GM19468 (cell line): Measurements from ENCODE around the gene EDAR.

ENCODE experiments used
- ATAC-seq: cut with Tn5 transposase; IDR thresholded peaks from one replicate; pipeline ENCODE4 v1.9.1; 2021; ENCODE audit warnings: mild to moderate bottlenecking, moderate library complexity, moderate number of reproducible peaks; ENCODE audit not compliant: unreplicated experiment; ENCODE audit errors: extremely low read depth

EDAR gene

DNA sequence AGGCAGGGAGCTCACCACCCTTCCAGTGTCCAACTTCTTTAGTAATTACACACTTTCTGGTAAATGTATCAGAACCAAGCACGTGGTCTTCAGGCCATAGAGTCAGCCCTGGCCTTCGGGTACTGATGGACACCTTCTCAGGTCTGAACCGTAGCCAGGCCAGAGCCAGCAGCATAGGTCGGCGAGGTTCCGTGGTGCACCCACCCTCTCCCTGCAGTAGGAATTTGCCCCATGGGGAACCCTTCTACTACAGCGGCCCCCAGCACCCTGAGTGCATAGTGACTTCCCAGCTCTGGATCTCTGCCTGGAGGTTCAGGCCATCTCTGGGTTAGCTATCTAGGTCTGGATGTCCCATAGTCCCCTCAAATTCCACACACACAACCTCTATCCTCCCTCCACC is 61.6 kb downstream of the EDAR start:
- ATAC-seq, result no peak

GRCh38 chr2:108926561-108927380 is 62.2 kb downstream of the EDAR start:
- no peak for ATAC-seq

DNA sequence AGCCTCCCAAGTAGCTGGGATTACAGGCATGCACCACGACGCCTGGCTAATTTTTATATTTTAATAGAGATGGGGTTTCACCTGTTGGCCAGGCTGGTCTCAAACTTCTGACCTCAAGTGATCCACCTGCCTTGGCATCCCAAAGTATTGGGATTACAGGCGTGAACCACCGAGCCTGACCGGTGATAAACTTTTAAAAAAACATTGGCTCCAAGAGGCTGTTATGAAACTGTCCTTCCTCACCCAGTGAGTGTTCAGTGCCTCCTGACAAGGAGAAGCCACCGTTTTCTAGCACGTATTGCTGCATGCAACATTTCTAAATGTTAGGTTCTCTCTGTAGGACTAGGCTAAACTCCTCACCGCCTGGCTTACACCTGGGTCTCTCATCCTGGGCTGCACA is 63.3 kb downstream of the EDAR start:
- ATAC-seq, result no peak

DNA sequence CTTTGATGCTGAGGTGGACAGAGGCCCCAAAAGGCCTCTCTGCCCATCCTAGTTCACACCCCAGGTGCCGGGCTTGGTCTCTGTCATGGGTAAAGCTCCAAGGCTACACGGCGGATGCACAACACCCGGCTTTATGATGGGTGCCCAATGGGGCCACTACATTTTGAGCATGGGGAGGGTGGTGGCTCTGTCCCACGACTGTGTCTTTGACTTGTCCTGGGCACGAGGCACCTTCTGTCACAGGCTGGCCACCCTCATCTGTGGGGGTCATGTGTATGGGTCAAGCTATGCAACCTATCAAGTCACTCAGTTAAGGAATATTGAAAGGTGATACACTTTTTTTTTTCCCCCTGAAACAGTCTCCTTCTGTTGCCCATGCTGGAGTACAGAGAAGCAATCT is 63.7 kb downstream of the EDAR start:
- no peak for ATAC-seq

DNA sequence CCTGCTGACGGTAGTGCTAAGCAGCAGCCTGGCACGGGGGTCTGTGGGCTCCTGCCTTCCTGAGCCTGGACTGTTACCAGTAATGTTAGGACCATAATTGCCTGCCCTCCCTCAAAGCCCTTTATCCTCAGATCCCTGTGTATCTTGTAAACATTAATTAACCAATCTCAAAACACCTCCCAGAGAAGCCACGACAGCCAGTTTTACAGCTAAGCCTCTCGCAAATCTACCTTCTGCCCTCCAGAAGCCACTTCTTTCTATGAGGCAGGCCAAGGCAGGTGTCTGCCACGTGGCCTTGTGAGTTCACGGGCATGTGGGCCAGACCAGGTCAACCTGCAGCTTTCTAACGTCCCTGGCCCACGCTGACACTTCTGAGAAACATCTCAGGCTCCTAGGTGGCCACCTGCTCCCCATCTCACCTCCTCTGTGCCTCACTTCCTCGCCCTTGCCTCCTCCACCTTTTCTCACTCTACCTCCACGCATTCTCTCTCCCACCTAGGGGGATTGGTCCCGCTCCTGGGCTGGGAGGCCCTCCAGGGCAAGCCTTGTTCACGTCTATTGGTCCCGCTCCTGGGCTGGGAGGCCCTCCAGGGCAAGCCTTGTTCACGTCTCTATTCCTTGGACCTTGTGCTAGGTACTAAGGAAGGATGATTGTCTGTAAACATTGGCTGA is 64.3 kb downstream of the EDAR start:
- ATAC-seq, result no peak

- no peak for ATAC-seq
Measured at GRCh38 chr2:108923736-108924579, 65.1 kb downstream of the EDAR start.

GRCh38 chr2:108923019-108923700 is 65.9 kb downstream of the EDAR start:
- no peak for ATAC-seq

DNA sequence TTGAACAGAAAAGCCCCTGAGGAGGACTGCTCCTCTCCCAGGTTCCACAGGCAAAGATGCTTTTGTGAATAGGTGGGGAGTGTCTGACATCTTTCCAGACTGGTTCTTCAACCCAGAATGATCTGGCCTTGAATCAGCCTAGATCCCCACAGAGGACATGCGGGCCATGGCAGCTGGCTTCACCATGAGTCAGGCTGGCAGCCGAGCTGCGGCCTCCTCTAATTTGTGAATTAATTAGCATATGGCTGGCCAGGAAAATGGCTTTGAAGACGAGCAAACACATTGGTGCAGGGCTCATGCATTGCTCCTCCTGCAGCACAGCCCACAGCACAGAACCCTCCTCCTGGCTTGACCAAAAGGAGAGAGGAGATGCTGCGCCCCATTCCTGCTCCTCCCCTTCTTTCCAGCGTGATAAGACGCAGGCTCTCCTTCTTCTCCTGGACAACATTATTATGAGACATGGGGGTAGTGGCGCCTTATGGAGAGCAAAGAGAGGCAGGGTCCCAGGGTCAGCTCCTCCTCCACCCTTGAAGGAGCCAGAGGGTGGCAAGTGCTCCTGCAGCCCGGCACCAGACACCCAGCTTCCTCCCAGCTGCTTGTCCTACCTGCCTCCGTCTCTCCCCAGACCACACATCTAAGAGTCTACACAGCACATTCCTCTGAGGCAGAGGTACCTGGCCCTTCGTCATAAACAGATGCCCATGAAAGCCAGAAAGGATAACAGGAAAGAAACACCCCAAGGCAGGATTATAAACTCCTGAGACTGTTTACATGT is 66.7 kb downstream of the EDAR start:
- no peak for ATAC-seq

GRCh38 chr2:108921096-108922030 is 67.7 kb downstream of the EDAR start:
- ATAC-seq, result no peak

DNA sequence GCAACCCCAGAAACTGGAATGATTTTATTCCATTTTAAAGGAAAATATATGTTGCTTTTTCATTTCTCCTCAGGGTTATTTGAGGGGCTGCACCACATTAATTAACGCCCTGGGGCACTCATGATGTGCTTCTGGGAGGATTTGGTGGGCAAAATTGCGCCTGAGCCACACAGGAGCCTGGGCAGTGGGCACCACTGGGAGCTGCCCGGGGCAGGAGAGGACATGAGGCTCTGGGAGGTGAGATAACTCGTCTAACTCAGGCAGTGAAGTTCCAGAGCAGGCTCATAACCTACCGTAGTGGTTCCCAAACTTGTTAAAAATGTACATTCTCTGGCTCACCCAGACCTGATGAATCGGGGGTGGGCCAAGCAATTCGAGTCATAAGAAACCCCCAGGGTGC is 68.3 kb downstream of the EDAR start:
- ATAC-seq, result no peak

- no peak for ATAC-seq
Measured at GRCh38 chr2:108919571-108920373, 69.2 kb downstream of the EDAR start.

DNA sequence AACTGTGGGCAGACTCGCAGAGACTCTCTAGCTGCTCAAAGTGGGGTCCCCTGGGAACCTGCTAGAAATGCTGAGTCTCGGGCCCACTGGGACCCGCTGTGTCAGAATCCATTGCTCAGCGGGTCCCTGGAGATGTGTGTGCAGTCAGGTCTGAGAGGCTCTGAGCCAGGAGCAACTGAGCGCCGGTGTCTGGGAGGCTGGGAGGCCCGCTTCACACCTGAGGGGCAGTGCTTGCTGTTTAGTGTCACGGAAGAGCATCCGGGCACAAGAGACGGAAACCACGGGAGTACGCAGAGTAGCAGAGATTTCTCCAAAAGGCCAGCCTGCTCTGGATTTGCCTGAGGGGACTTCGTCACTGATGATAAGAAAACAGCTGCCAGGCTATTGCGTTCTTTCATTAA is 70.1 kb downstream of the EDAR start:
- no peak for ATAC-seq

DNA sequence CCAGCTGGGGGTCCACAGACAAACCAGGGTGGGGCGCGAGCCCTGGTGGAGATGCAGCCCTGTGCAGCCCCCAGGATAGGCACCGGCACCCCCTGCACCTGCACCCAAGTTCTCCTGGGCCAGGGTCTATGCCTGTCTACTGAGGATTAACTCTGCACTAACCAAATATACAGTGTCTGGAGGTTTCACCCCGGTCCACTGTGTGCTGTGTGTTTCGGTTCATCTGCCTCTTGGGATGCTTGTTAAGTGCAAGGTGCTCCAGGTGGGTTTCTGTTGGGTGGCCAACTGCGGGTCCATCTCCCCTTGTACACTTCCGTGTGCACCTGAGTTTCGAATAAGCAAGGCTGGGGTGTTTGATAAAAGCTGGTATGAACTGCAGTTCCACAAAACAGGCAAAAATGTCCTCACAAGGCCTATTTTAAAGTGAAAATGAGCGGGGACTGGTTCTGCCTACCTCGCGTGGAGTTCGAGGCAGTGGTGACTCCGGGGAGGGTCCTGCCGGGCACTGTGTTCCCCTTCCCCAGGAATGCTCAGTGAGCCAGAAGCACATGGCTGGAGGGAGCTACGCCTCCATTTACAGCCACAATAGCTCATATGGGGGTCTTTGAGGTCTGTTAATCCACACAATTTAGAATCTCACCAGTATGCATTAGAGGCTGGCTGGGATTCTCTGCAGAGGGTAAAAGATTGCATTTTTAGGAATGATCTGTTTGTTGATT is 70.7 kb downstream of the EDAR start:
- ATAC-seq, result no peak

- no peak for ATAC-seq
Measured at GRCh38 chr2:108917526-108917925, 71.5 kb downstream of the EDAR start.

GRCh38 chr2:108916796-108917421 is 72.1 kb downstream of the EDAR start:
- ATAC-seq, result no peak

DNA sequence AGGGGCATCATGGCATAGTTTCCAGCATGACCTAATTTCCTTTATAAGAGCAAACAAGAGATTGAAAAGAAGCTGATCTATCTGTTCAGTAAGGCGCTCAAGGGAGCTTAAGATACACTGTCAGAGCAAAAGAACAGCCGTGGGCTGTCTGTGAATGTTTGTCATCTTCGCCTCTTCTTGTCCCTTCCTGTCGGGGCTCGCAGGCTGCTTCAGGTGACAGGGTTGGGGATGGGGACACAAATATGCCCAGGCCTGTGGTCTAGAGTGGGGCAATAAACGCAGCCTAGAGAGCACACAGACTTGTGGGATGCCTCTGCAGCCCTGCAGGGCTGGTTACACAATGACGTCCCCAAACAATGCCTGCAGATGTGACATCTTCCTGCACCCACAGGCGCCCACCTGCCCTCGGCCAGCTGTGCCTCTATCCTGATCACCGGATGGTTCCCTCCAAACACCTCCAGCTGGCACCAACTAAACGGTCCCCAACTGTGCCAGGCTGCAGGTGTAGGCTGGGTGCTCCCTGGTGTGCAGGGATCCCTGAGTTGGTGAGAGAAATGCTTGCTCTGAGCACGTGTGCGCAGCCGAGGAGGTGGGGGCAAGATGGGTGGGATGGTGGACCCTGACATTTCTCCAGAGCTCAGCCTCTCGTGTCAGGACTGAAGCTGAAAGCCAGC is 72.8 kb downstream of the EDAR start:
- ATAC-seq, result no peak
